ENCODE measurements around the gene SLC31A1. TPM values are rescaled to one million over a fixed set of nuclear protein-coding genes. Genes with fewer than 3 reads are reported as not detected.

The SLC31A1 gene
- total and polyA plus RNA-seq, 2 donors (not counting 3 experiments of a cell fraction or from before 2014, with no cell fraction given), result 13.5 to 22.7 TPM

GRCh38 chr9:113306566-113306965 lies 85.2 kb downstream of the SLC31A1 start:
- DNase-seq (ENCODE audit: low read depth, low spot score) (no peak), FAIRE-seq (no peak)
- Histone ChIP-seq H3K9ac (replicated peaks; ENCODE audit: extremely low read depth, insufficient read depth, low read length) (no peak overlapping the region), H4K20me1 (replicated peaks; ENCODE audit: control insufficient read depth, extremely low read depth, insufficient read depth, low read length) (no peaks in the 10 kb centered on the region), H2AFZ (ENCODE audit: low read depth, low read length) (no peak overlapping the region), H3K9me3 (replicated peaks; ENCODE audit: control insufficient read depth, insufficient read depth, low read length) (no peaks in the 10 kb centered on the region), H3K27me3 (ENCODE audit: control insufficient read depth in 2 of 2, insufficient read depth in 2 of 2, low read length in 2 of 2) (peaks cover 0 to 3% of the 10 kb centered on the region in 2 experiments), H3K27ac (ENCODE audit: insufficient read depth, low read depth, low read length) (no peak overlapping the region), H3K36me3 (ENCODE audit: control insufficient read depth in 2 of 2, extremely low read depth in 1 of 2, insufficient read depth in 2 of 2, low read length in 2 of 2) (no peaks in the 10 kb centered on the region), H3K79me2 (ENCODE audit: control insufficient read depth, insufficient read depth, low read length) (no peaks in the 10 kb centered on the region), H3K4me2 (ENCODE audit: insufficient read depth, low read length) (no peak overlapping the region), H3K4me1 (ENCODE audit: control insufficient read depth, extremely low read depth, insufficient read depth, low read length) (no peaks in the 10 kb centered on the region), H3K4me3 (replicated peaks in 1 of 3; ENCODE audit: insufficient read depth in 1 of 3, low read depth in 1 of 3, low read length in 3 of 3) (no peak overlapping the region), H3K9me1 (replicated peaks; ENCODE audit: control insufficient read depth, extremely low read depth, insufficient read depth, low read length) (no peaks in the 10 kb centered on the region)
- no peak for TF ChIP-seq GATA2 (IDR thresholded peaks at IDR 0.05; ENCODE audit: insufficient read depth, insufficient read length, low read depth, low read length)
- no peak for TF ChIP-seq MYC (IDR thresholded peaks at IDR 0.05; ENCODE audit: low read depth, low read length)
- intact Hi-C loops (cut with micrococcal nuclease) (no loop called here), dilution Hi-C loops (cut with MboI; ENCODE audit: extremely low pct_ligation_motif_present, low sequenced_read_pairs) (no loop called here)
- POLR2A ChIA-PET, result interaction anchor here (0.6 kb wide), 1 partner anchor 1111 kb away, joined by 5 read pairs; no protein-coding TSS in a partner anchor
- no TSS peak for BruUV-seq (replicated peaks)
- CTCF ChIA-PET, result interaction anchor here (1.9 kb wide), 1 partner anchor 12 kb away, joined by 4 read pairs; no protein-coding TSS in a partner anchor

- no peak overlapping the region for H2AFZ ChIP-seq (ENCODE audit: low read depth, low read length)
- BruUV-seq (replicated peaks), result no TSS peak
Measured at GRCh38 chr9:113307396-113307975, 86.1 kb downstream of the SLC31A1 start.

More at GRCh38 chr9:113307396-113307975, 86.1 kb downstream of the SLC31A1 start:
- no peak overlapping the region for H3K4me3 ChIP-seq (replicated peaks in 1 of 3; ENCODE audit: insufficient read depth in 1 of 3, low read depth in 1 of 3, low read length in 3 of 3)
- CTCF ChIA-PET, result interaction anchor here (1.4 kb wide), 1 partner anchor 94 kb away, joined by 6 read pairs; the partner anchor contains the start of gene ALAD
- no peak overlapping the region for H3K9ac ChIP-seq (replicated peaks; ENCODE audit: extremely low read depth, insufficient read depth, low read length)
- H3K4me1 ChIP-seq (ENCODE audit: control insufficient read depth, extremely low read depth, insufficient read depth, low read length), result no peaks in the 10 kb centered on the region
- peaks cover 0 to 3% of the 10 kb centered on the region in 2 experiments for H3K27me3 ChIP-seq (ENCODE audit: control insufficient read depth in 2 of 2, insufficient read depth in 2 of 2, low read length in 2 of 2)
- DNase-seq (ENCODE audit: low read depth, low spot score) (no peak), FAIRE-seq (no peak)
- POLR2A ChIA-PET, result no interaction called here
- dilution Hi-C loops (cut with MboI; ENCODE audit: extremely low pct_ligation_motif_present, low sequenced_read_pairs), result no loop called here
- no peaks in the 10 kb centered on the region for H4K20me1 ChIP-seq (replicated peaks; ENCODE audit: control insufficient read depth, extremely low read depth, insufficient read depth, low read length)
- H3K27ac ChIP-seq (ENCODE audit: insufficient read depth, low read depth, low read length), result no peak overlapping the region
- TF ChIP-seq POLR2A (IDR thresholded peaks at IDR 0.05; ENCODE audit: low read depth, low read length) (no peak), FOS (IDR thresholded peaks at IDR 0.05; ENCODE audit: borderline replicate concordance, insufficient read depth, low read length) (no peak), MYC (IDR thresholded peaks at IDR 0.05; ENCODE audit: low read depth, low read length) (no peak), GATA2 (IDR thresholded peaks at IDR 0.05; ENCODE audit: insufficient read depth, insufficient read length, low read depth, low read length) (no peak), POLR2AphosphoS5 (IDR thresholded peaks at IDR 0.05; ENCODE audit: insufficient read depth, low read depth, low read length) (no peak), EZH2 (IDR thresholded peaks at IDR 0.05; ENCODE audit: borderline replicate concordance, low read depth, low read length, severe bottlenecking) (no peak), JUN (IDR thresholded peaks at IDR 0.05; ENCODE audit: borderline replicate concordance, insufficient read depth, insufficient read length, low read depth) (no peak)
- TF ChIP-seq, protein P1, sequence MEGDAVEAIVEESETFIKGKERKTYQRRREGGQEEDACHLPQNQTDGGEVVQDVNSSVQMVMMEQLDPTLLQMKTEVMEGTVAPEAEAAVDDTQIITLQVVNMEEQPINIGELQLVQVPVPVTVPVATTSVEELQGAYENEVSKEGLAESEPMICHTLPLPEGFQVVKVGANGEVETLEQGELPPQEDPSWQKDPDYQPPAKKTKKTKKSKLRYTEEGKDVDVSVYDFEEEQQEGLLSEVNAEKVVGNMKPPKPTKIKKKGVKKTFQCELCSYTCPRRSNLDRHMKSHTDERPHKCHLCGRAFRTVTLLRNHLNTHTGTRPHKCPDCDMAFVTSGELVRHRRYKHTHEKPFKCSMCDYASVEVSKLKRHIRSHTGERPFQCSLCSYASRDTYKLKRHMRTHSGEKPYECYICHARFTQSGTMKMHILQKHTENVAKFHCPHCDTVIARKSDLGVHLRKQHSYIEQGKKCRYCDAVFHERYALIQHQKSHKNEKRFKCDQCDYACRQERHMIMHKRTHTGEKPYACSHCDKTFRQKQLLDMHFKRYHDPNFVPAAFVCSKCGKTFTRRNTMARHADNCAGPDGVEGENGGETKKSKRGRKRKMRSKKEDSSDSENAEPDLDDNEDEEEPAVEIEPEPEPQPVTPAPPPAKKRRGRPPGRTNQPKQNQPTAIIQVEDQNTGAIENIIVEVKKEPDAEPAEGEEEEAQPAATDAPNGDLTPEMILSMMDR (IDR thresholded peaks at IDR 0.05; ENCODE audit: extremely low read depth in 1 of 2, insufficient read depth in 1 of 2, low read depth in 1 of 2, low read length in 2 of 2), result no peak
- TF ChIP-seq, protein P2, sequence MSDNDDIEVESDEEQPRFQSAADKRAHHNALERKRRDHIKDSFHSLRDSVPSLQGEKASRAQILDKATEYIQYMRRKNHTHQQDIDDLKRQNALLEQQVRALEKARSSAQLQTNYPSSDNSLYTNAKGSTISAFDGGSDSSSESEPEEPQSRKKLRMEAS (IDR thresholded peaks at IDR 0.05; ENCODE audit: insufficient read depth, insufficient read length), result no peak
- H3K9me3 ChIP-seq (replicated peaks; ENCODE audit: control insufficient read depth, insufficient read depth, low read length), result no peaks in the 10 kb centered on the region
- intact Hi-C loops (cut with micrococcal nuclease), result no loop called here
- H3K4me2 ChIP-seq (ENCODE audit: insufficient read depth, low read length), result no peak overlapping the region
- no peaks in the 10 kb centered on the region for H3K79me2 ChIP-seq (ENCODE audit: control insufficient read depth, insufficient read depth, low read length)
- no peaks in the 10 kb centered on the region for H3K9me1 ChIP-seq (replicated peaks; ENCODE audit: control insufficient read depth, extremely low read depth, insufficient read depth, low read length)
- no peaks in the 10 kb centered on the region for H3K36me3 ChIP-seq (ENCODE audit: control insufficient read depth in 2 of 2, extremely low read depth in 1 of 2, insufficient read depth in 2 of 2, low read length in 2 of 2)
